Ishikawa (cell line): ENCODE data around the gene KIAA1217.
A peak's percentile ranks its signal among the peaks of the same experiment; 100 is the strongest.

Source experiments
- CEBPB ChIP-seq: IDR thresholded peaks from 2 replicates; pipeline ENCODE4 v1.6.1; 2012
- CREB1 ChIP-seq: IDR thresholded peaks from 2 replicates; pipeline ENCODE4 v1.6.1; 2012; ENCODE audit warnings: low read depth
- EGR1 ChIP-seq: IDR thresholded peaks from 2 replicates; pipeline ENCODE4 v1.6.1; 2012
- EP300 ChIP-seq: IDR thresholded peaks from 2 replicates; pipeline ENCODE4 v1.6.1; 2012; ENCODE audit warnings: borderline replicate concordance
- FOXM1 ChIP-seq: IDR thresholded peaks from 2 replicates; pipeline ENCODE4 v1.6.1; 2012; ENCODE audit warnings: low read depth, borderline replicate concordance
- MAX ChIP-seq: IDR thresholded peaks from 2 replicates; pipeline ENCODE4 v1.6.1; 2012
- NFIC ChIP-seq: IDR thresholded peaks from 2 replicates; pipeline ENCODE4 v1.6.1; 2012
- RAD21 ChIP-seq: IDR thresholded peaks from 2 replicates; pipeline ENCODE4 v1.6.1; 2012; ENCODE audit warnings: low read depth
- TAF1 ChIP-seq: IDR thresholded peaks from 2 replicates; pipeline ENCODE4 v1.6.1; 2012; ENCODE audit warnings: low read depth, mild to moderate bottlenecking
- TCF12 ChIP-seq: IDR thresholded peaks from 2 replicates; pipeline ENCODE4 v1.6.1; 2012; ENCODE audit warnings: low read depth
- TEAD4 ChIP-seq: IDR thresholded peaks from 2 replicates; pipeline ENCODE4 v1.6.1; 2012
- YY1 ChIP-seq: IDR thresholded peaks from 2 replicates; pipeline ENCODE4 v1.6.1; 2012; ENCODE audit warnings: low read depth
- ZBTB7A ChIP-seq: IDR thresholded peaks from 2 replicates; pipeline ENCODE4 v1.6.1; 2012; ENCODE audit warnings: low read depth
- TF ChIP-seq, protein P1 (sequence below): IDR thresholded peaks from 2 replicates; pipeline ENCODE4 v1.6.1; 2012
- TF ChIP-seq, protein P2 (sequence below): IDR thresholded peaks from 2 replicates; pipeline ENCODE4 v1.6.1; 2012; ENCODE audit warnings: low read depth, mild to moderate bottlenecking

The KIAA1217 gene, protein sequence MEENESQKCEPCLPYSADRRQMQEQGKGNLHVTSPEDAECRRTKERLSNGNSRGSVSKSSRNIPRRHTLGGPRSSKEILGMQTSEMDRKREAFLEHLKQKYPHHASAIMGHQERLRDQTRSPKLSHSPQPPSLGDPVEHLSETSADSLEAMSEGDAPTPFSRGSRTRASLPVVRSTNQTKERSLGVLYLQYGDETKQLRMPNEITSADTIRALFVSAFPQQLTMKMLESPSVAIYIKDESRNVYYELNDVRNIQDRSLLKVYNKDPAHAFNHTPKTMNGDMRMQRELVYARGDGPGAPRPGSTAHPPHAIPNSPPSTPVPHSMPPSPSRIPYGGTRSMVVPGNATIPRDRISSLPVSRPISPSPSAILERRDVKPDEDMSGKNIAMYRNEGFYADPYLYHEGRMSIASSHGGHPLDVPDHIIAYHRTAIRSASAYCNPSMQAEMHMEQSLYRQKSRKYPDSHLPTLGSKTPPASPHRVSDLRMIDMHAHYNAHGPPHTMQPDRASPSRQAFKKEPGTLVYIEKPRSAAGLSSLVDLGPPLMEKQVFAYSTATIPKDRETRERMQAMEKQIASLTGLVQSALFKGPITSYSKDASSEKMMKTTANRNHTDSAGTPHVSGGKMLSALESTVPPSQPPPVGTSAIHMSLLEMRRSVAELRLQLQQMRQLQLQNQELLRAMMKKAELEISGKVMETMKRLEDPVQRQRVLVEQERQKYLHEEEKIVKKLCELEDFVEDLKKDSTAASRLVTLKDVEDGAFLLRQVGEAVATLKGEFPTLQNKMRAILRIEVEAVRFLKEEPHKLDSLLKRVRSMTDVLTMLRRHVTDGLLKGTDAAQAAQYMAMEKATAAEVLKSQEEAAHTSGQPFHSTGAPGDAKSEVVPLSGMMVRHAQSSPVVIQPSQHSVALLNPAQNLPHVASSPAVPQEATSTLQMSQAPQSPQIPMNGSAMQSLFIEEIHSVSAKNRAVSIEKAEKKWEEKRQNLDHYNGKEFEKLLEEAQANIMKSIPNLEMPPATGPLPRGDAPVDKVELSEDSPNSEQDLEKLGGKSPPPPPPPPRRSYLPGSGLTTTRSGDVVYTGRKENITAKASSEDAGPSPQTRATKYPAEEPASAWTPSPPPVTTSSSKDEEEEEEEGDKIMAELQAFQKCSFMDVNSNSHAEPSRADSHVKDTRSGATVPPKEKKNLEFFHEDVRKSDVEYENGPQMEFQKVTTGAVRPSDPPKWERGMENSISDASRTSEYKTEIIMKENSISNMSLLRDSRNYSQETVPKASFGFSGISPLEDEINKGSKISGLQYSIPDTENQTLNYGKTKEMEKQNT (N-terminal part only)

DNA sequence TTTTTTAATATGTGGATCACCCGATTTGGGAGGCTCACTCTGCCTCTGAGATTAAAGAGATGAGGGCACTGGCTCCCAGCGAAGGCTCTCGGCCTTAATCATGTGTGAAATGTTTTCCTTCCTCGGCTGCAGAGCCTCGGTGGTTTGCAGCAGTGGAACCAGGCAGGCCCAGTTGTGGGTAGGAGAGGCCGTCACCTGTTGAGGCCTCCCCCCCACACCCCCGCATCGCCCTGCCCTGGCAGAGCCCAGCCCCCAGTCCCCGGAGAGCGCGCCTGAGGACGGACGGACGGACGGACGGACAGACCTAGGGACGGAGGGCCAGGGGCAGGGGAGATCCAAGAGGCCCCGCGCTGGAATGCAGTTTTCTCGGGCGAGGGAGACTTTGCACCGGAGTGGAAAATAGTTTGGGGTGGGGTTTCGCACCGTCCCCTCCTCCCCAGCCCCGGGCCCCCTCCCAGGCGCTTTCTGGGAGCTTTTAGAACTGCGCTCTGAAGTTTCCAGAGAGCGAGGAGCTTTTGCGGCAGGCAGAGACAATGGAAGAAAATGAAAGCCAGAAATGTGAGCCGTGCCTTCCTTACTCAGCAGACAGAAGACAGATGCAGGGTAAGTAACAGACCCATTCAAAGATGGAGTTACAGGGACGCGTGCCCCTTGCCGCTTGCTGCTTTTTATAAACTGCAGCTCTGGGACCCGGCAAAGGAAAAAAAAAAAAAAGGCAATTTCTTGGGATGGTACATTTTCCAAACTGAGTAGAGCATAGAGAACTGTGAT, at the start of gene KIAA1217:
Gene KIAA1217, plus strand, starts transcription at position 478 of the 771 bp plus-strand sequence. Its CDS starts 56 bp downstream, at position 534.
- 0 out of 2 replicates have a peak, but pooled peaks have one; percentile 26 for TF ChIP-seq TCF12
- TF ChIP-seq CEBPB = no peak
- TF ChIP-seq TEAD4 = peak; percentile 51; the same call in 1 of the 2 replicates
- peak; percentile 81 for TF ChIP-seq EGR1
- 0 out of 2 replicates have a peak, but pooled peaks have one; percentile 13 for TF ChIP-seq EP300

GRCh38 chr10:24162206-24162985, 46.5 kb upstream of the KIAA1217 start:
- TF ChIP-seq YY1 = no peak
- no peak for TF ChIP-seq EP300
- TF ChIP-seq NFIC = no peak
- no peak for TF ChIP-seq FOXM1
- TF ChIP-seq CREB1 = no peak
- TF ChIP-seq TAF1 = no peak
- TF ChIP-seq, protein P1, sequence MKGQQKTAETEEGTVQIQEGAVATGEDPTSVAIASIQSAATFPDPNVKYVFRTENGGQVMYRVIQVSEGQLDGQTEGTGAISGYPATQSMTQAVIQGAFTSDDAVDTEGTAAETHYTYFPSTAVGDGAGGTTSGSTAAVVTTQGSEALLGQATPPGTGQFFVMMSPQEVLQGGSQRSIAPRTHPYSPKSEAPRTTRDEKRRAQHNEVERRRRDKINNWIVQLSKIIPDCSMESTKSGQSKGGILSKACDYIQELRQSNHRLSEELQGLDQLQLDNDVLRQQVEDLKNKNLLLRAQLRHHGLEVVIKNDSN = no peak
- TF ChIP-seq TEAD4 = no peak

DNA sequence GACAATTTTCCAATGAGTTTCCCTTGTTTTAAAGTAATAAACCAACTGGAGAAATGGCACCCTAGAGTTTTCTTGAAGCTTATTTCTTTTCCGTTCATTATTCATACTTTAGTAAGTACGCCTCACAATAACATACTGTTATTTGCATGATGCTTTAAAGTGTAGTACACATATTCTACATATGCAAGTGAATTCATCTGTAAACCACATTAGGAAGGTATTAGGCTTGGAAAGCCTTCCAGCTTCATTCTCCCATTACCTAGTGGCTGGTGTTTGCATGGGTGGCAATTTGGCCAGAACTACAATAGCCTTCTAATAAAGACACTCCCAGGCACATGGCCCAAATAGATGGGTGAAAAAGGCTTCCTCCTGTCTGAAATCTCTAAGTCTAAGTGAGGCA, 45.5 kb upstream of the KIAA1217 start:
- no peak for TF ChIP-seq MAX
- TF ChIP-seq EGR1 = no peak
- no peak for TF ChIP-seq TAF1
- TF ChIP-seq, protein P1 = no peak
- no peak for TF ChIP-seq RAD21
- no peak for TF ChIP-seq TCF12
- no peak for TF ChIP-seq CEBPB
- TF ChIP-seq FOXM1 = no peak
- no peak for TF ChIP-seq CREB1
- TF ChIP-seq ZBTB7A = no peak
- TF ChIP-seq NFIC = no peak
- TF ChIP-seq, protein P2, sequence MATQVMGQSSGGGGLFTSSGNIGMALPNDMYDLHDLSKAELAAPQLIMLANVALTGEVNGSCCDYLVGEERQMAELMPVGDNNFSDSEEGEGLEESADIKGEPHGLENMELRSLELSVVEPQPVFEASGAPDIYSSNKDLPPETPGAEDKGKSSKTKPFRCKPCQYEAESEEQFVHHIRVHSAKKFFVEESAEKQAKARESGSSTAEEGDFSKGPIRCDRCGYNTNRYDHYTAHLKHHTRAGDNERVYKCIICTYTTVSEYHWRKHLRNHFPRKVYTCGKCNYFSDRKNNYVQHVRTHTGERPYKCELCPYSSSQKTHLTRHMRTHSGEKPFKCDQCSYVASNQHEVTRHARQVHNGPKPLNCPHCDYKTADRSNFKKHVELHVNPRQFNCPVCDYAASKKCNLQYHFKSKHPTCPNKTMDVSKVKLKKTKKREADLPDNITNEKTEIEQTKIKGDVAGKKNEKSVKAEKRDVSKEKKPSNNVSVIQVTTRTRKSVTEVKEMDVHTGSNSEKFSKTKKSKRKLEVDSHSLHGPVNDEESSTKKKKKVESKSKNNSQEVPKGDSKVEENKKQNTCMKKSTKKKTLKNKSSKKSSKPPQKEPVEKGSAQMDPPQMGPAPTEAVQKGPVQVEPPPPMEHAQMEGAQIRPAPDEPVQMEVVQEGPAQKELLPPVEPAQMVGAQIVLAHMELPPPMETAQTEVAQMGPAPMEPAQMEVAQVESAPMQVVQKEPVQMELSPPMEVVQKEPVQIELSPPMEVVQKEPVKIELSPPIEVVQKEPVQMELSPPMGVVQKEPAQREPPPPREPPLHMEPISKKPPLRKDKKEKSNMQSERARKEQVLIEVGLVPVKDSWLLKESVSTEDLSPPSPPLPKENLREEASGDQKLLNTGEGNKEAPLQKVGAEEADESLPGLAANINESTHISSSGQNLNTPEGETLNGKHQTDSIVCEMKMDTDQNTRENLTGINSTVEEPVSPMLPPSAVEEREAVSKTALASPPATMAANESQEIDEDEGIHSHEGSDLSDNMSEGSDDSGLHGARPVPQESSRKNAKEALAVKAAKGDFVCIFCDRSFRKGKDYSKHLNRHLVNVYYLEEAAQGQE = no peak
- no peak for TF ChIP-seq TEAD4
- TF ChIP-seq YY1 = no peak
- no peak for TF ChIP-seq EP300

GRCh38 chr10:24168258-24169170, 40.4 kb upstream of the KIAA1217 start:
- TF ChIP-seq, protein P1 = no peak
- no peak for TF ChIP-seq FOXM1
- no peak for TF ChIP-seq NFIC
- TF ChIP-seq ZBTB7A = no peak
- no peak for TF ChIP-seq EGR1
- TF ChIP-seq RAD21 = no peak
- TF ChIP-seq, protein P2 = no peak
- no peak for TF ChIP-seq CEBPB
- no peak for TF ChIP-seq MAX
- no peak for TF ChIP-seq TEAD4
- no peak for TF ChIP-seq CREB1
- TF ChIP-seq TAF1 = no peak
- no peak for TF ChIP-seq EP300
- no peak for TF ChIP-seq YY1
- no peak for TF ChIP-seq TCF12
